Hindlimb muscle (tissue), 1 donor: ENCODE data around the gene TLE5. TPM values are rescaled to one million over a fixed set of nuclear protein-coding genes. Genes with fewer than 3 reads are reported as not detected.
"Not testable (repeated sequence)": the region's sequence is repeated elsewhere in the genome, so short reads cannot be mapped to it uniquely, and the experiment has no call there.

Source experiments
- DNase-seq: peaks from one replicate; pipeline ENCODE4 v3.0.0-alpha.2; 2013
- polyA plus RNA-seq: library from polyadenylated mRNA; unstranded; fragments of 120-200 nt; gene quantifications from one replicate; pipeline ENCODE4 v1.2.1, GENCODE V29; 2013; ENCODE audit not compliant: insufficient read length

Gene TLE5
- polyA plus RNA-seq, 1 donor = 691 TPM

GRCh38 chr19:3060857-3061181, 1.5 kb downstream of the TLE5 start:
- DNase-seq = no peak

GRCh38 chr19:3059653-3060052, 2.6 kb downstream of the TLE5 start:
- DNase-seq = no peak

- DNase-seq = no peak
Observed at GRCh38 chr19:3058821-3059314, 3.4 kb downstream of the TLE5 start.

GRCh38 chr19:3058009-3058820, 4.1 kb downstream of the TLE5 start:
- no peak for DNase-seq

GRCh38 chr19:3057275-3057714, 5.0 kb downstream of the TLE5 start:
- peak; percentile 85 for DNase-seq

GRCh38 chr19:3056417-3057088, 5.7 kb downstream of the TLE5 start:
- DNase-seq = no peak

DNA sequence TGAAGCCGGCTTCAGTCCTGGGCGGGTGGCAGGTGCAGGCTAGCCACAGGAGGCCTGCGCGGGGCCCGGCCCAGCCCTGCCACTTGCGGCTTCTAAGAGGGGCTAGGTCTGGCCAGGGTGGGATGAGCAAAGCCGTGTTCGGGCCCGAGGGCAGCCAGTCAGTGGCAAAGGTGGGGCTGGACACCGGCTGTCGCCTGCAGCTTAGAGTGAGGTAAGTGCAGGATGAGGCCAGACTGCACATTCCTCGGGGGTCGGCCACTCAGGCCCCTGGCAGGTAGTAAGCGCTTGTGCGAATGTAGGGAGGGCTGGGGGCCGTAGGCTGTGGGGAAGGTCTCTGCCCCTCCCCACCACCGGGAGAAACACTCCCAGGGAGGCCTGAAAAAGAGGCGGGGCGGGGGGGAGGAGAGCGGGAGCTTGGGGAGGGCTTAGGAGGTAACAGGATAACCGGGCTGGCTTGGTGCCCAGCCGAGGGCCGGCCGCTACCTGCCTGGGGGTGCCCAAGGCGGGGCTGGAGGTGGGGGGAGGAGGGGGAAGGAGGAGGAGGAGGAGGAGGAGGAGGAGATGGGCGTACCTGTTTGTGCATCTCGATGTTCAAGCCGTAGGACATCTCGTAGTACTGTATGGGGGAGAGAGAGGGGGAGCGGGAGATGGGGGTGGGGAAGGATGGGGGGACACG, 6.4 kb downstream of the TLE5 start:
- DNase-seq = no peak

DNA sequence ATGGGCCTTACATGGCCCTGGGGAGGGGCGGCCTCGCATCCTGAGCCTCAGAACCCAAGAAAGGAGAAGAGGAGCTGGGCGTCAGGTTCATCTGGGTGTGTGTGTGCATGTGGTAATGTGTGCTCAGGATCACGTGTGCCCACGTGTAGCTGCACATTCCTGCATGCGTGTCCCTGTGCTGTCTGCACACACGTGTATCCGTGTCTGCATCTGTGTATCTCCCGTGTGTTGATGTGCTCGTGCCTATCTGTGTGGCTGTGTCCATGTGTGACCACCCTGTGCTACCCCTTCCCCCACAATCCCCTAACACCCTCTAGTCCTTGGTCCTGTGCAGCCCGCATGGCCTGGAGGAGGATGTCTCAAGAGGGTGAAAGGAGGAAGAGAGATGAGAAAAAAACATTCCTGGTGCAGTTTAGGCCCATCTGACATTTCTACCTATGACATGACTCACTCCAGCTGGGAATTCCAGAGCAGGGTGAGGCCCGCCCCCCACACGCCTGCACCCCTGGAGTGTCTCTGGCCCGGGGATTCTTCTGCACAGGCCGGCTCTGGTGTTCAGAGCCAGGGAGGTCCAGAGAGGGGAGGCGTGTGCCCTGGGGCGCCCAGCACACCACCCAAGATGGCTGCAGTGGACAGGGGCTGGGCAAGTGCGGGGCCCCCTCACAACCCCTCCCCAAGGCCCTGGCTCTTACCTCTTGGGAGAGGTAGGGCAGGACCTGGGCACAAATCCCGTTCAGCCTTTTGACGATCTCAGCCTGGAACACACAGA, 7.1 kb downstream of the TLE5 start:
- no peak for DNase-seq

DNA sequence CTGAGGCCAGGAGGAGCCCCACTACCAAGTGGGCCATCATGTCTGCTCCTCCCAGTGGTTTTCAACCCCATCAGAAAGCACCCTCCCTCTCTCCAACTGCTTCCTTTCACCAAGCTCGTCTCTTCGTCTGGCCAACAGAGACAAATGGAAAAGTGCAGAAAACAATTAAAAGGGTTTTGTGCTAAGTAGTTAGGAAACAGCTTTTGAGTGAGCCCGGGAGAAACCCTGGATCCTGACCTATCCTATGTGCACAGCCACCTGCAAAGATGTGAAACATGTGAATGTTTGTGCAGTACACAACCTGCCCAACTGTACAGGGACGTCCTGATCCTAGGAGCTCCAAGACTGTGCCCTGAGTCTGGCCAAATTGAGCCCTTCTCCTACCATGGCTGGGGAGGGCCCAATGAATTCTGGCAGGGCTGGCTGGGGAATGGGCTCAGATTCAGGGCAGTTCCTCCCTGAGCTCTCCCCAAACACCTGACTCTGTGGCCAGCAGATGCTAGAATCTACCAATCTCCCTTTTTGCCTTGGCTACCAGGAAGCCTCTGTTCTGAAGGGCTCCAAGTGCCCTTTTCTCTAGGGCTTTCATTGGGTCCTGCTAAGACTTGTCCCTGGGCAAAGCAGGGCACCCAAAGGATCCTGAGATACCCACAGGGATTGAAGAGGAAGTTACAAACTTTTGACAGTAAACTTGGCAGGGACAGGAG, 7.9 kb downstream of the TLE5 start:
- DNase-seq = no peak

DNA sequence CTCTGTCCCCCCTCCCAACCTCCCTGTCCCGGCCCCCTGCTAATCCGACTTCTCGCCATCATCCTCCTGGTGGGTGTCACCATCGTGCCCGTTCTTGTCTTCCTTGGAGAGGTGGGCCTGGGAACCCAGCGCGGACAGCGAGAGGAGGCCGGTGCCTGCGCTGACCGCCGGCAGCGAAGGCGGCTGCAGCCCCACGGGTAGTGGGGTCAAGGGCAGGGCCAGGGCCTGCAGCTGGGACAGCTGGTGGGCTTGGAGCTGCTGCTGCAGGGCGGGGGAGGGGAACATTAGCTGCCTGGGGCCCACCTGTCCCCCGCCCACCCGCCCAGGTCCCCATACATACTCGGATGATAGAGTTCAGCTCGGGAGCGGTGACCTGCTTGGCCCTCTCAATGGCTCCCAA, 8.5 kb downstream of the TLE5 start:
- no peak for DNase-seq

GRCh38 chr19:3053218-3053621, 9.1 kb downstream of the TLE5 start:
- DNase-seq = no peak

GRCh38 chr19:3050016-3050415, 12.3 kb downstream of the TLE5 start:
- DNase-seq = not testable (repeated sequence)

- no peak for DNase-seq
Observed at GRCh38 chr19:3049089-3049488, 13.2 kb downstream of the TLE5 start.

DNA sequence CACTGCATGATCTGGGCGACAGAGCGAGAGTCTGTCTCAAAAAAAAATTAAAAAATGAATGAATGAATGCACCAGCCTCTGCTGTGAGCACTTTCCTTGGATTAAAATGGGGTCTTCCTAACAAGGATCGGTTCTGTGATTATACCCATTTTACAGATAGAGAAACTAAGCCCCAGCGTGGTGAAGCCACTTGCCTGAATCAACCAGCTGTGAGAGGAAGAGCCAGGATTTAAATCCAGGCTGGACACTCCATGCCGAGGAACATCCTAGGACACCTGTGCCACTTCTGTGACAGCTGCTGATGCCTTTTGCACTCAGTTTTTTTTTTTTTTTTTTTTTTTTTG, 14.1 kb downstream of the TLE5 start:
- no peak for DNase-seq

DNA sequence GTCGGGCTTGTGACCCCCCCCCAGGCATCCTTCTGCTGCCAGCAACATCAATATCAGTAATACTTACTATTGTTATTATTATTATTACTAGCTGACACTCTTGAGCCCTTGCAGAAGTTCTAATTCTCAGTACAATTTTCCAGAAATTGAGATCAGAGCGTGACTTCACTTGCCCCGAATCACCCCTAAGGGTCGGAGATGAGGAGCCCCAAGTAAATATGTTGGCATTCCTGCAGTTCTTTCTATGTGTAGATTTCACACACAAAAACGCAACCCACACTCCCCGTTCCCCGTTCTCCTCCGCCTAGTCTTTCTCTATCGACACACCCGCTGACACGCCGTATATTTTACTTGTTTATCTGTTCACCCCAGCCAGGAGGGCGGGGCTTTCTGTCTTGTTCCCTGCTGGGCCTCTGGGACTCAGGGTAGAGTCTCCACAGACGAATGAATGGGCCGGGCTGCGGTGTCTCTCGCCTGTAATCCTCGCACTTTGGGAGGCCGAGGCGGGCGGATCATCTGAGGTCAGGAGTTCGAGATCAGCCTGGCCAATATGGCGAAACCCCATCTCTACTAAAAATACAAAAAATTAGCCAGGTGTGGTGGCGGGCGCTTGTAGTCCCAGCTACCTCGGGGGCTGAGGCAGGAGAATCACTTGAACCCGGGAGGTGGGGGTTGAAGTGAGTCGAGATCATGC, 14.7 kb downstream of the TLE5 start:
- DNase-seq = no peak

DNA sequence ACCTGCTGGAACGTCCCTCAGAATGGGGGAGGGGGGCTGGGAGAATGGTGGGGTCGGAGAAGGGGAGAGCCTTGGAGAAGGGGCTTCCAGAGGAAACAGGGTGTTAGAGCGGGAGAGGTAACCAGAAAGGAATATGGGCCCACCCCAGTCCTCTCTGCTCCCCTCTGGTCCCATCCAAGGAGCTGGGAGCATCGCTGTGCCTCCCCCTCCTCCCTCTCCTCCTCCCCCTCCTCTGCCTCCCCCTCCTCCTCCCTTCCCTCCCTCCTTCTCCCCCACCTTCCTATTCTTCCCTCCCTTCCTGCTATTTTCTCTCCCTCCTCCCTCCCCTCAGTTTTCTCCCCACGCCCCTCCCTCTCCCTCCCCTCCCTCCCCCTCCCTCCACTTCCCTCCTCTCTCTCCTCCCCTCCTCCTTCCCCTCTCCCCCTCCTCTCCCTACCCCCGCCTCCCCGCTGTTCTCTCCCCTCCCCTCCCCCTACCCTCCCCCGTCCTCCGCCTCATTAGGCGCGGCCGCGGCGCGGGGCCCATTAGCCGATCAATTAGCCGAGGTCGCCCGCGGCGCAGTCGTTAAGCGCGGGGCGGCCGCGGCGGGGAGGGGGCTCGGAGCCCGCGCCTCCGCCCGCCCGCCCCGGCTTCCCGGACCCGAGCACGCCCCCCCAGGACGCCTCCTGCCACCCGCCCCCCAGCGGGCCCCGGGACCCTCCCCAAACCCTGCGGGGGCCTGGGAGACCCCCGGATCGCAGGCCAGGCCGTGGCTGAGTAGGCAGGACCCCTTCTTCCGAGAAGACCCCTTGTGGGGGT, 15.4 kb downstream of the TLE5 start:
- DNase-seq = no peak

GRCh38 chr19:3045885-3046697, 16.2 kb downstream of the TLE5 start:
- DNase-seq = no peak

GRCh38 chr19:3045191-3045590, 17.1 kb downstream of the TLE5 start:
- no peak for DNase-seq

DNA sequence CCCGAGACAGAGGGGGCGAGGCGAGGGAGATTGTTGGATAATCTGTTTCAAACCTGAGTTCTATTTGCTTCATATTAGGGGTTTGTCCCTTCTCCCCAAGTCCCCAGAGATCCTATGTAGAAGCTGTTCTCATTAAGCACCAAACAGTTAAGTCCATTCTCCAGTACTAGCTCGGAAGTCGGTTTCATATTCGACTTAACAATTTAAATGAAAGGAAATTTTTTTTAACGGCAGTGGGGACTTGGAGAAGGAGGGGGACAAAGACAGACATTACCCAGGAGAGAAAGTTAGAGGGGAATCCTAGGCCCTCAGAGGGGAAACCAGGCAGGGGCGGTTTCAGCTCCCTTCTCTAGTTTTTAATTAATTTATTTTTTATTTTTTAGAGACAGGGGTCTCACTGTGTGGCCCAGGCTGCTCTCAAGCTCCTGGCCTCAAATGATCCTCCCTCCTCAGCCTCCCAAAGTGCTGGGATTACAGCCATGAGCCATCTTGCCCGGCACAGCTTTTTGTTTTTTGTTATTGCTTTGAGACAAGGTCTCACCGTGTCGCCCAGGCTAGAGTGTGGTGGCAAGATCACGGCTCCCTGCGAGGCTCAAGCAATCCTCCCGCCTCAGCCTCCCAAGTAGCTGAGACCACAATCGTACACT, 19.6 kb downstream of the TLE5 start:
- DNase-seq = no peak
